HepG2 (cell line): Measurements from ENCODE around the gene MED9. TPM values are rescaled to one million over a fixed set of nuclear protein-coding genes. Genes with fewer than 3 reads are reported as not detected.

Experiments used
- ATAC-seq: fragments of 200-7000 bp; cut with Tn5 transposase; 3 replicates; pipeline ENCODE4 v1.9.1; 2020; ENCODE audit warnings: mild to moderate bottlenecking, moderate library complexity
- BruUV-seq: library from RNA; stranded (reverse); fragments of 400-500 nt; replicated peaks from 2 replicates; lab custom pipeline; 2021; lab: Mats Ljungman, UMichigan
- CTCF ChIA-PET: fragments of 300-600 bp; formaldehyde crosslinking; extraction: SDS; loops from one replicate; lab custom pipeline; 2021; ENCODE audit warnings: low total read pairs, inconsistent platforms, low intra/inter-chr PET ratio; lab: Yijun Ruan, JAX
- POLR2A ChIA-PET: fragments of 350-600 bp; sonication (Branson Sonifier 250); formaldehyde crosslinking; loops from one replicate; lab custom pipeline; 2020; ENCODE audit warnings: antibody characterized with exemption, inconsistent platforms; lab: Yijun Ruan, JAX
- DNase-seq: peaks from one replicate; pipeline ENCODE4 v3.0.0-alpha.2; 2015; ENCODE audit warnings: low spot score
- FAIRE-seq: peaks from 3 replicates; lab custom pipeline; 2011; peaks lifted over from hg19 to GRCh38; lab: Jason Lieb, UNC
- H2AFZ ChIP-seq: one replicate; pipeline ENCODE4 v1.6.1; 2011; ENCODE audit warnings: low read length, inconsistent platforms
- H3K27ac ChIP-seq: fragments of 300-600 bp; 3 replicates; pipeline ENCODE4 v1.8.0; 2011; ENCODE audit warnings: mixed run types, mild to moderate bottlenecking, mixed read lengths, low read length, inconsistent platforms; ENCODE audit not compliant: insufficient read depth; ENCODE audit errors: extremely low read length
- H3K27me3 ChIP-seq, 2 experiments: fragments of 200-600 bp in 1 of 2; 2 replicates in 1 of 2; 3 replicates in 1 of 2; pipeline versions ENCODE4 v1.6.0 to v1.8.0; 2011; ENCODE audit warnings: low read length in 2 of 2, mild to moderate bottlenecking in 2 of 2, moderate library complexity in 2 of 2, inconsistent platforms in 1 of 2; ENCODE audit not compliant: insufficient read depth in 2 of 2, control insufficient read depth in 1 of 2
- H3K36me3 ChIP-seq, 2 experiments: fragments of 200-600 bp in 1 of 2; replicated peaks in 1 of 2; 2 replicates in 1 of 2; 3 replicates in 1 of 2; pipeline versions ENCODE4 v1.5.1 to v1.8.0; 2011; ENCODE audit warnings: low read length in 2 of 2, inconsistent platforms in 1 of 2; ENCODE audit not compliant: insufficient read depth in 2 of 2, control insufficient read depth in 1 of 2
- H3K4me1 ChIP-seq: 2 replicates; pipeline ENCODE4 v1.5.1; 2012; ENCODE audit warnings: low read length, inconsistent platforms; ENCODE audit not compliant: insufficient read depth
- H3K4me2 ChIP-seq: 2 replicates; pipeline ENCODE4 v1.6.0; 2011; ENCODE audit warnings: low read depth, low read length, inconsistent platforms
- H3K4me3 ChIP-seq, 3 experiments: fragments of 200-600 bp in 1 of 3; sonication (generic), shearing (Covaris generic) in 1 of 3; replicated peaks in 1 of 3; 2 replicates each; pipeline ENCODE4 v1.5.1; 2011 to 2016; ENCODE audit warnings: low read length in 3 of 3, inconsistent platforms in 2 of 3, low read depth in 2 of 3, mild to moderate bottlenecking in 2 of 3, control low read depth in 1 of 3, mixed read lengths in 1 of 3; ENCODE audit not compliant: insufficient read depth in 1 of 3
- H3K79me2 ChIP-seq: one replicate; pipeline ENCODE4 v1.6.1; 2011; ENCODE audit warnings: low read length, inconsistent platforms; ENCODE audit not compliant: insufficient read depth
- H3K9ac ChIP-seq: 2 replicates; pipeline ENCODE4 v1.6.0; 2011; ENCODE audit warnings: mild to moderate bottlenecking, low read depth, low read length, inconsistent platforms; ENCODE audit not compliant: insufficient read depth
- H3K9me3 ChIP-seq: 2 replicates; pipeline ENCODE4 v1.5.1; 2012; ENCODE audit warnings: mild to moderate bottlenecking, low read length
- H4K20me1 ChIP-seq: 2 replicates; pipeline ENCODE4 v1.6.0; 2011; ENCODE audit warnings: inconsistent platforms, mild to moderate bottlenecking, low read length, moderate library complexity; ENCODE audit not compliant: insufficient read depth
- ATF7 ChIP-seq, 2 experiments: fragments of 450-650 bp in 1 of 2; sonication (generic) in 1 of 2; formaldehyde crosslinking in 1 of 2; IDR thresholded peaks; 2 replicates each; pipeline versions ENCODE4 v1.4.0 to v1.6.1; 2016 to 2020; ENCODE audit warnings: antibody characterized with exemption in 1 of 2, mild to moderate bottlenecking in 1 of 2, missing genetic modification reagents in 1 of 2
- CCAR2 ChIP-seq: fragments of 200-400 bp; formaldehyde crosslinking; optimal IDR thresholded peaks from 2 replicates; pipeline ENCODE3; 2018; ENCODE audit warnings: low read depth, mild to moderate bottlenecking, low read length, moderate library complexity
- CENPX ChIP-seq: sonication (generic); formaldehyde crosslinking; IDR thresholded peaks from 2 replicates; pipeline ENCODE4 v1.9.0; 2021; ENCODE audit warnings: mild to moderate bottlenecking, missing genetic modification reagents, moderate library complexity
- CTCF ChIP-seq: sonication (generic); formaldehyde crosslinking; IDR thresholded peaks from 2 replicates; pipeline ENCODE4 v1.5.0; 2020; ENCODE audit warnings: mild to moderate bottlenecking, missing genetic modification reagents, moderate library complexity
- MED8 ChIP-seq: sonication (generic); formaldehyde crosslinking; IDR thresholded peaks from 2 replicates; pipeline ENCODE4 v1.8.1; 2023; ENCODE audit warnings: mild to moderate bottlenecking, missing genetic modification reagents; ENCODE audit not compliant: insufficient replicate concordance
- MIER3 ChIP-seq: IDR thresholded peaks from 2 replicates; pipeline ENCODE4 v1.6.1; 2016; ENCODE audit warnings: missing compliant biosample characterization, borderline replicate concordance
- MYNN ChIP-seq: sonication (generic); formaldehyde crosslinking; IDR thresholded peaks from 2 replicates; pipeline ENCODE4 v1.4.0; 2020; ENCODE audit warnings: mild to moderate bottlenecking, low read depth, missing genetic modification reagents
- NONO ChIP-seq, 2 experiments: fragments of 450-650 bp in 1 of 2; sonication (generic) in 1 of 2; formaldehyde crosslinking in 1 of 2; IDR thresholded peaks in 1 of 2; conservative IDR thresholded peaks in 1 of 2; 2 replicates each; pipeline versions ENCODE4 v1.6.1 to v1.8.0; 2017 to 2022; ENCODE audit warnings: mild to moderate bottlenecking in 1 of 2, missing genetic modification reagents in 1 of 2, moderate library complexity in 1 of 2
- RBM39 ChIP-seq: fragments of 200-400 bp; formaldehyde crosslinking; IDR thresholded peaks from one replicate; pipeline ENCODE4 v1.6.1; 2018; ENCODE audit warnings: antibody characterized with exemption, mild to moderate bottlenecking, low read depth, low read length; ENCODE audit not compliant: poor library complexity, severe bottlenecking
- RCOR2 ChIP-seq: IDR thresholded peaks from 2 replicates; pipeline ENCODE4 v1.6.1; 2016; ENCODE audit warnings: missing biosample characterization, missing genetic modification reagents
- SALL2 ChIP-seq: sonication (generic); formaldehyde crosslinking; IDR thresholded peaks from 2 replicates; pipeline ENCODE4 v1.8.1; 2023; ENCODE audit warnings: mild to moderate bottlenecking, missing genetic modification reagents, inconsistent platforms
- SMAD9 ChIP-seq: sonication (generic); formaldehyde crosslinking; IDR thresholded peaks from 2 replicates; pipeline ENCODE4 v1.5.1; 2020; ENCODE audit warnings: mild to moderate bottlenecking, missing genetic modification reagents
- TCF12 ChIP-seq, 2 experiments: fragments of 450-650 bp in 1 of 2; sonication (generic) in 1 of 2; formaldehyde crosslinking in 1 of 2; IDR thresholded peaks; 2 replicates each; pipeline versions ENCODE4 v1.6.1 to v1.8.0; 2017 to 2022; ENCODE audit warnings: antibody characterized with exemption in 1 of 2, mild to moderate bottlenecking in 1 of 2, missing genetic modification reagents in 1 of 2, moderate library complexity in 1 of 2
- ZBTB26 ChIP-seq: IDR thresholded peaks from 2 replicates; pipeline ENCODE4 v1.6.1; 2016; ENCODE audit warnings: missing compliant biosample characterization, missing genetic modification reagents, borderline replicate concordance
- ZEB1 ChIP-seq: IDR thresholded peaks from 2 replicates; pipeline ENCODE4 v1.6.1; 2012; ENCODE audit warnings: mild to moderate bottlenecking, low read depth, inconsistent platforms; ENCODE audit not compliant: insufficient replicate concordance
- ZMYM3 ChIP-seq: sonication (generic); formaldehyde crosslinking; IDR thresholded peaks from 2 replicates; pipeline ENCODE4 v1.5.1; 2020; ENCODE audit warnings: mild to moderate bottlenecking, missing genetic modification reagents
- ZNF34 ChIP-seq: sonication (generic); formaldehyde crosslinking; IDR thresholded peaks from 2 replicates; pipeline ENCODE4 v1.4.0; 2020; ENCODE audit warnings: mild to moderate bottlenecking, missing genetic modification reagents, borderline replicate concordance
- ZNF570 ChIP-seq: sonication (generic); formaldehyde crosslinking; IDR thresholded peaks from 2 replicates; pipeline ENCODE4 v1.4.0; 2020; ENCODE audit warnings: mild to moderate bottlenecking, missing genetic modification reagents, borderline replicate concordance
- ZNF83 ChIP-seq: sonication (generic); formaldehyde crosslinking; IDR thresholded peaks from 2 replicates; pipeline ENCODE4 v1.4.0; 2020; ENCODE audit warnings: missing genetic modification reagents, mild to moderate bottlenecking, borderline replicate concordance
- WGBS: methylation state at CpG from one replicate; pipeline ENCODE4 v1.1.6; 2017; ENCODE audit warnings: low lambda C conversion rate; 5-methylcytosine and 5-hydroxymethylcytosine counted together
- in situ Hi-C: cut with HindIII; loops from 2 replicates; pipeline ENCODE4 v1.10.0; 2017; ENCODE audit warnings: low pct_unique_long_range_greater_than_20kb; ENCODE audit not compliant: extremely low pct_ligation_motif_present
- intact Hi-C: fragments of 100-400 bp; cut with micrococcal nuclease; formaldehyde crosslinking; loops from one replicate; pipeline ENCODE4 v1.10.0; 2022; ENCODE audit not compliant: unreplicated experiment
- polyA plus RNA-seq, 8 experiments: library from polyadenylated mRNA; depleted of rRNA in 3 of 8; stranded (reverse) in 7 of 8; unstranded in 1 of 8; fragments of >200 nt; fragmentation: Illumina TruSeq in 4 of 8; extraction: Trizol in 4 of 8; gene quantifications; 2 replicates each; pipeline versions ENCODE4 v1.2.1 to v1.2.3, GENCODE V29; 2011 to 2016; ENCODE audit warnings: low read depth in 4 of 8, missing spikeins in 1 of 8, mixed read lengths in 1 of 8; ENCODE audit not compliant: insufficient read depth in 1 of 8
- total RNA-seq, 5 experiments: library from RNA; depleted of rRNA; stranded (reverse); fragments of >200 nt; fragmentation: Illumina TruSeq; extraction: Trizol; gene quantifications; 2 replicates each; pipeline ENCODE4 v1.2.3, GENCODE V29; 2016; ENCODE audit warnings: low read depth in 1 of 5

MED9 gene
- total and polyA plus RNA-seq, 2 of the 13 experiments (the other 11 are each of a cell fraction or from before 2014, with no cell fraction given) = 11.9 to 15.1 TPM

GRCh38 chr17:17511881-17512858 lies 35.4 kb downstream of the MED9 start:
- no peak for TF ChIP-seq ZNF570
- no peak for TF ChIP-seq CTCF (CRISPR knock-in tag)
- no peak for TF ChIP-seq ZNF83 (CRISPR knock-in tag)
- TF ChIP-seq CENPX = no peak
- TF ChIP-seq TCF12 (IDR thresholded peaks at IDR 0.05) = no peak
- TF ChIP-seq TCF12 (CRISPR knock-in tag; IDR thresholded peaks at IDR 0.05) = no peak
- no peak for TF ChIP-seq SMAD9 (CRISPR knock-in tag)
- no peak for TF ChIP-seq ZMYM3 (CRISPR knock-in tag)
- TF ChIP-seq SALL2 = no peak
- TF ChIP-seq MYNN (CRISPR knock-in tag) = no peak
- no peak for TF ChIP-seq ZEB1
- no peak for TF ChIP-seq ZNF34 (CRISPR knock-in tag)
- TF ChIP-seq NONO (IDR thresholded peaks at IDR 0.05) = no peak
- no peak for TF ChIP-seq NONO (CRISPR knock-in tag; conservative IDR thresholded peaks at IDR 0.05)
- TF ChIP-seq RBM39 = no peak
- TF ChIP-seq CCAR2 = no peak
- no peak for TF ChIP-seq MED8 (CRISPR knock-in tag)
- no peak for TF ChIP-seq MIER3 (CRISPR knock-in tag)
- no peak for TF ChIP-seq ZBTB26 (CRISPR knock-in tag)
- no peak for TF ChIP-seq RCOR2 (CRISPR knock-in tag)
- TF ChIP-seq ATF7 (IDR thresholded peaks at IDR 0.05) = no peak
- TF ChIP-seq ATF7 (CRISPR knock-in tag; IDR thresholded peaks at IDR 0.05) = no peak
- ATAC-seq = no peak
- H3K27me3 ChIP-seq = no peaks in the 10 kb centered on the region
- no TSS peak for BruUV-seq
- CTCF ChIA-PET = no interaction called here
- no peak overlapping the region for H3K4me2 ChIP-seq
- H2AFZ ChIP-seq = no peak overlapping the region
- H4K20me1 ChIP-seq = no peaks in the 10 kb centered on the region
- in situ Hi-C loops (no loop called here), intact Hi-C loops (no loop called here)
- no peak overlapping the region for H3K27ac ChIP-seq
- POLR2A ChIA-PET = interaction anchor here (1.3 kb wide), 1 partner anchor 67 kb away, joined by 4 read pairs; no protein-coding TSS in a partner anchor
- no peaks in the 10 kb centered on the region for H3K79me2 ChIP-seq
- FAIRE-seq = no peak
- H3K9me3 ChIP-seq = no peaks in the 10 kb centered on the region
- no peak overlapping the region for H3K4me3 ChIP-seq
- 96% methylated on average over 14 of the region's 29 CpGs for WGBS
- H3K4me1 ChIP-seq = no peaks in the 10 kb centered on the region
- no peak overlapping the region for H3K9ac ChIP-seq
- DNase-seq = no peak
- H3K36me3 ChIP-seq = no peaks in the 10 kb centered on the region
